BLaER1 treated with 17β-estradiol and CSF1 and Interleukin-3, amounts not matched to agents 10 nM and 100 nM (cell line): ENCODE measurements around the gene KIF25.

ENCODE experiments used
- H3K27ac ChIP-seq, 11 experiments: shearing (Covaris generic); formaldehyde crosslinking; 2 replicates each; pipeline ENCODE4 v1.8.1; 2022
- H3K27me3 ChIP-seq, 11 experiments: shearing (Covaris generic); formaldehyde crosslinking; 2 replicates each; pipeline ENCODE4 v1.8.1; 2022
- H3K36me3 ChIP-seq, 11 experiments: shearing (Covaris generic); formaldehyde crosslinking; 2 replicates each; pipeline ENCODE4 v1.8.1; 2022
- H3K4me1 ChIP-seq, 10 experiments: shearing (Covaris generic); formaldehyde crosslinking; 2 replicates each; pipeline ENCODE4 v1.8.1; 2022
- H3K4me2 ChIP-seq, 11 experiments: shearing (Covaris generic); formaldehyde crosslinking; 2 replicates each; pipeline ENCODE4 v1.8.1; 2022
- H3K4me3 ChIP-seq, 10 experiments: shearing (Covaris generic); formaldehyde crosslinking; 2 replicates each; pipeline ENCODE4 v1.8.1; 2022
- H3K9ac ChIP-seq, 11 experiments: shearing (Covaris generic); formaldehyde crosslinking; 2 replicates each; pipeline ENCODE4 v1.8.1; 2022
- H3K9me3 ChIP-seq, 11 experiments: shearing (Covaris generic); formaldehyde crosslinking; replicated peaks in 1 of 11; 2 replicates each; pipeline ENCODE4 v1.8.1; 2022
- H4K20me1 ChIP-seq, 11 experiments: shearing (Covaris generic); formaldehyde crosslinking; 2 replicates each; pipeline ENCODE4 v1.8.1; 2022
- Cebpa-rat ChIP-seq, 11 experiments: shearing (Covaris generic); IDR thresholded peaks; 2 replicates each; pipeline ENCODE4 v1.8.1; 2022

KIF25 gene

DNA sequence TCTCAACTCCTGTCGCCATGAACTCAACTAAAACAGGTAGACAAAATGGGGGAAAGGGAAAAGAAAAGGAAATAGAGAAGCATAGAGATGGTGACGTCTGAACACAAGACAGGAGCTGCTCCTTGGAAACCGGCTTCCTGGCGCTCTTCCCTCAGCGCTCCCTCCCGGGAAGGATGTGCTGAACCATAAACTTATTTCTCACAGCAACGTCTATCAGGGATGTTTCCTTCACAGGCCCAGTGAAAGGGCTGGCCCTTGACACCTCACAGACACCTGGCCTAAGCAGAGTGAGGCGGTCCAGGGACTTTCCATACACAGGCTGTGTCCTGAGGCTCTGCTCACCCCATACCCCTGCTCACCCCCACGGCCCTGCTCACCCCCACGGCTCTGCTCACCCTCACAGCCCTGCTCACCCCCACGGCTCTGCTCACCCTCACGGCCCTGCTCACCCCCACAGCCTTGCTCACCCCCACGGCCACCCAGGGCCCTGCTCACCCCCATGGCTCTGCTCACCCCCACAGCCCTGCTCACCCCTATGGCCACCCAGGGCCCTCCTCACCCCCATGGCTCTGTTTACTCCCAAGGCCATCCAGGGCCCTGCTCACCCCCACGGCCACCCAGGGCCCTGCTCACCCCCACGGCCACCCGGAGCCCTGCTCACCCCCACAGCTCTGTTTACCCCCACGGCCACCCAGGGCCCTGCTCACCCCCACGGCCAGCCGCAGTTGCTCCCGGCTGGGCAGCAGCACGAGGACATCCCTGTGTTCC is 80.9 kb downstream of the KIF25 start:
- H4K20me1 ChIP-seq = no peaks in the 10 kb centered on the region
- no peak overlapping the region for H3K4me3 ChIP-seq
- peaks cover 6 to 71% (median 50%) of the 10 kb centered on the region in 10 experiments for H3K4me1 ChIP-seq
- H3K9ac ChIP-seq = no peak overlapping the region
- H3K36me3 ChIP-seq = no peaks in the 10 kb centered on the region
- H3K27ac ChIP-seq = peak overlapping the region in 5 of 11 experiments; percentile 20 to 52 (median 30); a peak in 6 of 22 replicates
- peaks cover 24 to 56% (median 35%) of the 10 kb centered on the region in 11 experiments for H3K9me3 ChIP-seq
- H3K27me3 ChIP-seq = no peaks in the 10 kb centered on the region
- no peak for TF ChIP-seq Cebpa-rat (IDR thresholded peaks at IDR 0.05)
- H3K4me2 ChIP-seq = peak overlapping the region in 9 of 11 experiments; percentile 53 to 82 (median 71); a peak in 17 of 22 replicates

GRCh38 chr6:168078943-168079405 is 81.5 kb downstream of the KIF25 start, which contains the start of gene FRMD1:
TSS of gene FRMD1 (minus strand) at chr6:168079212. CDS start at chr6:168079094, 118 bp downstream.
- H3K4me3 ChIP-seq = no peak within 1 kb of the TSS
- H3K36me3 ChIP-seq = no peaks in the 10 kb centered on the region
- TF ChIP-seq Cebpa-rat (IDR thresholded peaks at IDR 0.05) = no peak
- peak within 1 kb of the TSS in 9 of 11 experiments; percentile 53 to 82 (median 71); a peak in 17 of 22 replicates for H3K4me2 ChIP-seq
- peak within 1 kb of the TSS in 5 of 11 experiments; percentile 20 to 52 (median 30); a peak in 6 of 22 replicates for H3K27ac ChIP-seq
- H3K9me3 ChIP-seq = peaks cover 24 to 56% (median 35%) of the 10 kb centered on the region in 11 experiments
- peaks cover 6 to 72% (median 54%) of the 10 kb centered on the region in 10 experiments for H3K4me1 ChIP-seq
- H3K27me3 ChIP-seq = no peaks in the 10 kb centered on the region
- no peak within 1 kb of the TSS for H3K9ac ChIP-seq
- no peaks in the 10 kb centered on the region for H4K20me1 ChIP-seq

DNA sequence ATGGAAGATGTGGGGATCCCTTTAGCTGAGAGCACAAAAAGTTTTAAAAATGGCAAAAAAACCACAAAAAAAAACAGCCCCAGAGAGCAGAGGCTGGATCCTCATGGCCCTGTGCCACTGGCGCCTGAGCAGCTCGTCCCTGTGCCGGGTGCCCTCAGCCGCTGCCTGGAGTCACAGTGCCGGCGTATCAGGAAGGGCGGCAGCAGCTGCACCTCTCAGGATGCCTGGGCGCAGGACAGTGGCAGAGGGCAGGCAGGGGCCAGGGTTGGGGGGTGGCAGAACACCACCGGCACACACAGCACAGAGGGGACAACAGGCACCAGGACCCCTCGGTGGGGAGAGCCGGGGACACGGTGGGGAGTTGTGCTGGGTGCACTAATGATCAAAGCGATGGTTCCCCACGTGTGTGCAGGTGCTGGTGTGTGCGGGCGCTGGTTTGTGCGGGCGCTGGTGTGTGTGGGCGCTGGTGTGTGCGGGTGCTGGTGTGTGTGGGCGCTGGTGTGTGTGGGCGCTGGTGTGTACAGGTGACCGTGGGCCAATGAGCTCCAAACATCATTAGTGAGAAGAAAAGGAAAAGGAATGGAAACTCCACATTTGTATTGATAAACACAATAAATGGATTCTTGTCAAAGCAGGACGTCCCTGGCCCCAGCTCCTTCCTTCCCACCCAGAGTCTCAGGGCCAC is 83.1 kb downstream of the KIF25 start:
- Histone ChIP-seq H3K9me3 (peaks cover 16 to 40% (median 26%) of the 10 kb centered on the region in 11 experiments), H3K27ac (no peak overlapping the region), H4K20me1 (no peaks in the 10 kb centered on the region), H3K27me3 (no peaks in the 10 kb centered on the region), H3K4me1 (peaks cover 6 to 79% (median 57%) of the 10 kb centered on the region in 10 experiments), H3K36me3 (no peaks in the 10 kb centered on the region), H3K9ac (no peak overlapping the region), H3K4me3 (no peak overlapping the region), H3K4me2 (no peak overlapping the region)
- no peak for TF ChIP-seq Cebpa-rat (IDR thresholded peaks at IDR 0.05)

- no peak overlapping the region for H3K27ac ChIP-seq
- no peak overlapping the region for H3K4me3 ChIP-seq
- no peaks in the 10 kb centered on the region for H4K20me1 ChIP-seq
- H3K4me1 ChIP-seq = peaks cover 6 to 79% (median 62%) of the 10 kb centered on the region in 10 experiments
- H3K36me3 ChIP-seq = no peaks in the 10 kb centered on the region
- TF ChIP-seq Cebpa-rat (IDR thresholded peaks at IDR 0.05) = no peak
- peak overlapping the region in 9 of 11 experiments; percentile 44 to 77 (median 59); a peak in 17 of 22 replicates for H3K4me2 ChIP-seq
- peaks cover 0 to 4% (median 0%) of the 10 kb centered on the region in 11 experiments; a peak in 1 of 22 replicates for H3K27me3 ChIP-seq
- H3K9ac ChIP-seq = no peak overlapping the region
- H3K9me3 ChIP-seq = peaks cover 1 to 26% (median 11%) of the 10 kb centered on the region in 11 experiments; a peak in 20 of 22 replicates
Measured at GRCh38 chr6:168081858-168082546, 84.5 kb downstream of the KIF25 start.

GRCh38 chr6:168082860-168083513 is 85.5 kb downstream of the KIF25 start:
- TF ChIP-seq Cebpa-rat (IDR thresholded peaks at IDR 0.05) = no peak
- Histone ChIP-seq H3K36me3 (no peaks in the 10 kb centered on the region), H3K4me1 (peaks cover 0 to 79% (median 61%) of the 10 kb centered on the region in 10 experiments; a peak in 18 of 20 replicates), H3K9ac (0 out of 22 replicates have a peak overlapping the region, but pooled peaks of 2 of the 11 experiments have one; percentile 18 to 24), H3K27me3 (peaks cover 0 to 6% (median 0%) of the 10 kb centered on the region in 11 experiments; a peak in 1 of 22 replicates), H3K4me2 (peak overlapping the region in 9 of 11 experiments; percentile 44 to 77 (median 59); a peak in 18 of 22 replicates), H3K4me3 (no peak overlapping the region), H3K27ac (no peak overlapping the region), H3K9me3 (peaks cover 0 to 18% (median 3%) of the 10 kb centered on the region in 11 experiments; a peak in 9 of 22 replicates), H4K20me1 (no peaks in the 10 kb centered on the region)

GRCh38 chr6:168083514-168083885 is 86.0 kb downstream of the KIF25 start:
- H3K4me1 ChIP-seq = peaks cover 0 to 79% (median 61%) of the 10 kb centered on the region in 10 experiments; a peak in 18 of 20 replicates
- no peak for TF ChIP-seq Cebpa-rat (IDR thresholded peaks at IDR 0.05)
- no peak overlapping the region for H3K4me3 ChIP-seq
- H3K27me3 ChIP-seq = peaks cover 0 to 6% (median 0%) of the 10 kb centered on the region in 11 experiments; a peak in 1 of 22 replicates
- H4K20me1 ChIP-seq = no peaks in the 10 kb centered on the region
- H3K9ac ChIP-seq = no peak overlapping the region
- peaks cover 0 to 15% (median 0%) of the 10 kb centered on the region in 11 experiments; a peak in 7 of 22 replicates for H3K9me3 ChIP-seq
- H3K4me2 ChIP-seq = peak overlapping the region in 9 of 11 experiments; percentile 44 to 77 (median 59); a peak in 17 of 22 replicates
- no peak overlapping the region for H3K27ac ChIP-seq
- H3K36me3 ChIP-seq = no peaks in the 10 kb centered on the region

- H3K9ac ChIP-seq = no peak overlapping the region
- no peaks in the 10 kb centered on the region for H4K20me1 ChIP-seq
- no peak for TF ChIP-seq Cebpa-rat (IDR thresholded peaks at IDR 0.05)
- H3K27me3 ChIP-seq = peaks cover 0 to 6% (median 0%) of the 10 kb centered on the region in 11 experiments; a peak in 1 of 22 replicates
- H3K9me3 ChIP-seq = peaks cover 0 to 7% (median 0%) of the 10 kb centered on the region in 11 experiments; a peak in 3 of 22 replicates
- H3K4me3 ChIP-seq = no peak overlapping the region
- no peaks in the 10 kb centered on the region for H3K36me3 ChIP-seq
- peaks cover 10 to 79% (median 61%) of the 10 kb centered on the region in 10 experiments; a peak in 19 of 20 replicates for H3K4me1 ChIP-seq
- H3K27ac ChIP-seq = no peak overlapping the region
- peak overlapping the region in 3 of 11 experiments; percentile 44 to 77 (median 58); a peak in 1 of 22 replicates for H3K4me2 ChIP-seq
Measured at GRCh38 chr6:168084465-168085160, 87.1 kb downstream of the KIF25 start.
